IPS-18a (cell line): ENCODE measurements around the gene DUSP22.

Source experiments
- H3K27ac ChIP-seq: one replicate; pipeline ENCODE4 v1.5.1; 2013; ENCODE audit warnings: low read length
- H3K27me3 ChIP-seq: one replicate; pipeline ENCODE4 v1.6.1; 2013; ENCODE audit warnings: mild to moderate bottlenecking, low read length; ENCODE audit not compliant: control insufficient read depth, insufficient read depth
- H3K36me3 ChIP-seq: one replicate; pipeline ENCODE4 v1.6.1; 2013; ENCODE audit warnings: low read depth, low read length; ENCODE audit not compliant: control insufficient read depth
- H3K4me1 ChIP-seq: one replicate; pipeline ENCODE4 v1.6.1; 2013; ENCODE audit warnings: low read depth, low read length; ENCODE audit not compliant: control insufficient read depth
- H3K4me3 ChIP-seq: one replicate; pipeline ENCODE4 v1.5.1; 2013; ENCODE audit warnings: low read length
- H3K9ac ChIP-seq: one replicate; pipeline ENCODE4 v1.6.1; 2013; ENCODE audit warnings: mild to moderate bottlenecking, low read length, moderate library complexity
- H3K9me3 ChIP-seq: one replicate; pipeline ENCODE4 v1.6.1; 2013; ENCODE audit warnings: low read depth, low read length; ENCODE audit not compliant: control insufficient read depth

The DUSP22 gene

DNA sequence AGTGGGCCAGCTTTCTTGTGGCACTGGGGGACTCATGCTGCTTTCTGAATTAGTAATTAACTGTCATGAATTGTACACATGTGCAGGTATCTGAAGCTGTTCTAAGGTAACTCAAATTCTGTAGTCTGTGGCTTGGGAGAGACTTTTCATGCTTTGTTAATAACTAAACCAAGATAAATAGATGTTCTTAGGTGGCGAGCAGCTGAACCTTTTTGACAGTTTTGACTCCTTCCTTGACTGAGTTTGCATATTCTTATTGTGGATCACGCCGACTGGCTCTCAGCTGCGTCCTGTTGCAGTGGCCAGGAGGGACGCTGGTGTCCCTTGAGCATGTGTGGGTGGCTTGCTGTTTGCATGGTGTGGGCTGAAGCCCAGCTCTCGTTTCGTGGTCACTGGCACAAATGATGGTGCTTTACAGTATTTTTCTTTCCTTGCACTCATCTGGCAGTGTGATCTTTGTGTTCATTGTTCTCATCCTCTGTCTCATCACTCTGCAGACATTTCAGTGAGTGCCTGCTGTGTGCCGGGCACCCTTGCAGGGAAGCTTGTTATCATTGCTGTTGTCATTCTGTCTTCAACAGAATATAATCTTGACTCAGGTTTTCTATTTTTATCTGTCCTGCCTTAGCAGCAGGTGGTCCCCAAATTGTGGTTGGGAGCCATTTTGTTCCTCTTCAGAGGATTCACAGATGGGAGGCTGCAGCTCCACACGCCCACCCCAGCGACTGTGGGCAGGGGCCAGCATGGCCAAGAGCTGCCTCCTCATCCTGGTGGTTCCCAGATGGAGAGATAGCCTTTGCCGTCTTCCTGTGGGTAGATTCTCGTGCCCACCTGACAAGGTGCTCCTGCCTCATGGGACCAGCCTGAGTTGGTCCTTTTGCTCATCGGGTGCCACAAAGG is 39.6 kb downstream of the DUSP22 start:
- no peak overlapping the region for H3K9ac ChIP-seq
- H3K36me3 ChIP-seq = no peaks in the 10 kb centered on the region
- no peak overlapping the region for H3K27ac ChIP-seq
- no peaks in the 10 kb centered on the region for H3K27me3 ChIP-seq
- no peaks in the 10 kb centered on the region for H3K9me3 ChIP-seq
- H3K4me1 ChIP-seq = no peaks in the 10 kb centered on the region
- no peak overlapping the region for H3K4me3 ChIP-seq

- no peak overlapping the region for H3K9ac ChIP-seq
- no peaks in the 10 kb centered on the region for H3K27me3 ChIP-seq
- no peaks in the 10 kb centered on the region for H3K36me3 ChIP-seq
- H3K9me3 ChIP-seq = no peaks in the 10 kb centered on the region
- H3K27ac ChIP-seq = no peak overlapping the region
- no peaks in the 10 kb centered on the region for H3K4me1 ChIP-seq
- no peak overlapping the region for H3K4me3 ChIP-seq
Observed at GRCh38 chr6:332671-333070, 40.4 kb downstream of the DUSP22 start.

DNA sequence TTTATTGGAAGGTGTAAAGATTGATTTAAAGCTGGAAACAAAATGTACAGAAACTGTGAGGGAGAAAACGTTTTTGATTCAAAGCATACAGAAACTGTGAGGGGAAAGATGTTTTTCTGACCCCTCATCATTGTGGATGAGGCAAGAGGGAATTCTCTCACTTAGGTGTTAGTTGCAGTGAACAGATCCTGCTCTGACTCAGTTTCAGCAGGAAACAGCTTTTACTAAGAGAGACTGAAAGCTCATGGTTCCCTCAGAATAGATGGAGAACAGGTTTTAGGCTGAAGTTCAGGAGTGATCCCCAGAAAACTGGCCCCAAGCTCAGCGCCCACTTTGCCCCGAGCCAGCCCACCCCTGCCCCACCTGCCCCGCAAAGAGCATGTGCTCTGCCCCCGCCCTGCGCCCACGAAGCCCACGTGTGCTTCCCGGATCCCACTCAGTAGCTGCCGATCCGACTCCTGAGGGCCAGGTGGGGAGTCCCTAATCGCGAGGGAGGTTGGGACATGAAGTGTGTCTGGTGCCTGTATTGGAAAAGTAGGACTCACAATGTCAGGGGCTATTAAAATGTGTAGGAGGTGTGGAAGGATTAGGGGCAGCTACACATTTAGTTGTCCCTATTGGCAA is 41.2 kb downstream of the DUSP22 start:
- Histone ChIP-seq H3K9me3 (no peaks in the 10 kb centered on the region), H3K27ac (no peak overlapping the region)

DNA sequence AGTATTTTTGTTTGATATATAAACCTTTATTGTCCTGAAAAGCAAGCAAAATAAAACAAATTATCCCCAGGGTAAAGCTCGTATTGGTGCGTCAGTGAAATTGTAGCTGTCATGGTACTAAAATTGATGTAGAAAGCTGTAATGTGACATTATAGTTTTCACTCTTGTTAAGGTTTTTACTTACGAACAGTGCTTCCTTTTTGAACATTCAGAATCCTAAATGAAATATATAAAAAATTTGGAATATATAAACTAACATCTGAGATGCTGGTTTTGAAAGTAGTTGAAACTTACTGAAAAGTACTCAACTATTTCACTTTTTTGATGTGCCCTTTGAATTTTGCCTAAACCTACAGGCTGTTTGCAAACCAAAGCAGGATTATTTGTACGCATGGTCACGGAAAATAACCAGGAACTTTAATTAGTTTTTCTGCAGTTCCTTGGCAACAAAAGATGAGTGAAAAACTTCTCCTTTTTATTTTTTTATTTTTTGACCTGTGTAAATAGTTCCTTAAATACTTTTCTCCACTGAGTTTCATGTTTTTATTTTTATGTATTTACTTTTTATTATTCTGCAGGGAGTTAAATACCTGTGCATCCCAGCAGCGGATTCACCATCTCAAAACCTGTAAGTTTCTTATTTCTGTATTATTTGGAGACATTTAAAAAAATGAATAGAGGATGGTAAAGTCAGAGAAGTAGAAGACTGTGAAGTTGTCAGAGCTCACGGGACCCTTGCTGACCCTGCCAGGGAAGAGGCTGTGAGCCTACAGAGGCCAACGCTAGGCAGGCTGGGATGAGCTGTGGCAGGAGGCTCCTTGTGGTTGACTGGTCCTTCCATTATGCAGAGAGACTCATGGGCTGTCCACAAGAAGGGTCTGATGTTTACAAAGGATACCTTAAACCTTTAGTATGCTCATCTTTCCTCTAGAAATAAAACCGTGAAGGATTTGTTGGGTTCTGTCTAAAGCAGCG is 42.5 kb downstream of the DUSP22 start:
- H3K9ac ChIP-seq = no peak overlapping the region
- no peaks in the 10 kb centered on the region for H3K4me1 ChIP-seq
- H3K9me3 ChIP-seq = no peaks in the 10 kb centered on the region
- H3K36me3 ChIP-seq = no peaks in the 10 kb centered on the region
- no peaks in the 10 kb centered on the region for H3K27me3 ChIP-seq
- no peak overlapping the region for H3K4me3 ChIP-seq
- H3K27ac ChIP-seq = no peak overlapping the region

More for the DNA sequence above, 41.2 kb downstream of the DUSP22 start:
- Histone ChIP-seq H3K27me3 (no peaks in the 10 kb centered on the region), H3K4me1 (no peaks in the 10 kb centered on the region), H3K9ac (no peak overlapping the region), H3K36me3 (no peaks in the 10 kb centered on the region), H3K4me3 (no peak overlapping the region)

DNA sequence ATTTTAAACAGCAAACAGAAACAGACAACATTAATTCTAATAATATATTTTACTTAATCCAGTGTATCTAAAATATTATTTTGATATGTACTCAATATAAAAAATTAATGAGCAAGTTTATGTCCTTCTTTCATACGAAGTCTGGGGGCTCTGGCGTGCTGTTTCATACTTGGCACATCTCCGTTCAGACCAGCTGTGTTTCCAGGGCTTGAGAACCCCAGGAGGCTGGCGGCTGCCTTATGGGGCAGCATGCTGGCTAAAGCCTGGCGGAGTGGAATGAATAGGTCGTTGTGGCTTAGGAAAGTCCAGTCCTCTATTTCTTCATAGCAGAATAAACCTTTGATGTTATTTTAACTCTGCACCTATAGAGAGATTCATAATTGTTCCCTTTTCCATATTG is 43.3 kb downstream of the DUSP22 start:
- H3K9me3 ChIP-seq = no peaks in the 10 kb centered on the region
- no peak overlapping the region for H3K4me3 ChIP-seq
- no peak overlapping the region for H3K27ac ChIP-seq
- no peak overlapping the region for H3K9ac ChIP-seq
- H3K27me3 ChIP-seq = no peaks in the 10 kb centered on the region
- H3K36me3 ChIP-seq = no peaks in the 10 kb centered on the region
- no peaks in the 10 kb centered on the region for H3K4me1 ChIP-seq

DNA sequence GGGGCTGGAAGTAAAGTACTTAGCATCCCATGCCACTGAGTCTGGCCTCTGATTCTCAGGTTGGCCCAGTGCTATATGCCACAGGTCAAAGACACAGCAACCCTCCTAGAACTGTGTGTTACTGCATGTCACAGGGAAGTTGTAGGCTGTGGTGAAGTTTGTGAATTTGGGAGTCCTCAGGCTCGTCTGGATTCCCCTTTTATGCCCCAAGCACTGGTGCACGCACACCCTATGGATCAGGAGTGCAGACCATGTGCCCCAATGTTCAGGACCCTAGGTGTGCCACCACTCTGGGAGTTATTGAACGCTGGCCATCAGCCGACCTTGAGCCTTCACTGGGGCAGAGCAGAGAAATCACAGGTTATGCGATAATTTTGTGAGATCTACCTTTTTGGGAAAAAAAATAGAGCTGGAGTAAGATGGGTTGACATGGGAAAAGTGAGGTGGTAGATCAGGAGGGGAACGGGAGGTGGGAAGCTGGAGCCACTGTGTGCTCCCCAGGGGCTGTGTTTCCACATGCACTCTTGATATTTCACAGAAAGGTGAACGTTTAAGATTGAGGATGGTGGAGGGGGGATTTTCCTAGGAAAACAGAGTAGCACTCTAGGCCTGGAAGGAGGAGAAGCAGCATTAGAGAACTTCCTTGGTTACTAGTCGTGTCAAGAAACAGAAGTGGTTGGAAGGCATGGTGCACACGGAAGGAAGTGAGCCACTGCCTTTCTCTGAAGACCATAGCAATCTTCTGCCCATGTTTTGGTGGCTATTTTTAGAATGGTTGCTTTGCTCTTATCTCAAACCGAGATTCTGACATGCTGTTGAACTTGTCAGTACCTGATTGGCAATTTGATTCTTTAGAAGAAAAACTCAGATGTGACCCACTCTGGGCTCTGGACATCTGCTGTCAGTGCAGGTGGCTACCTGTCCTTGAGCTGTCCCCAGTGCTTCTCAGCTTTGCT is 44.1 kb downstream of the DUSP22 start:
- Histone ChIP-seq H3K9ac (no peak overlapping the region), H3K4me3 (no peak overlapping the region), H3K27me3 (no peaks in the 10 kb centered on the region), H3K9me3 (no peaks in the 10 kb centered on the region), H3K27ac (no peak overlapping the region), H3K4me1 (no peaks in the 10 kb centered on the region), H3K36me3 (no peaks in the 10 kb centered on the region)

GRCh38 chr6:337805-338368 is 45.6 kb downstream of the DUSP22 start:
- Histone ChIP-seq H3K9me3 (no peaks in the 10 kb centered on the region), H3K27ac (no peak overlapping the region), H3K9ac (no peak overlapping the region), H3K4me3 (no peak overlapping the region), H3K27me3 (no peaks in the 10 kb centered on the region), H3K4me1 (no peaks in the 10 kb centered on the region), H3K36me3 (no peaks in the 10 kb centered on the region)

GRCh38 chr6:338815-339262 is 46.6 kb downstream of the DUSP22 start:
- no peak overlapping the region for H3K9ac ChIP-seq
- H3K9me3 ChIP-seq = no peaks in the 10 kb centered on the region
- no peaks in the 10 kb centered on the region for H3K27me3 ChIP-seq
- H3K27ac ChIP-seq = no peak overlapping the region
- H3K36me3 ChIP-seq = no peaks in the 10 kb centered on the region
- H3K4me3 ChIP-seq = no peak overlapping the region
- H3K4me1 ChIP-seq = no peaks in the 10 kb centered on the region

DNA sequence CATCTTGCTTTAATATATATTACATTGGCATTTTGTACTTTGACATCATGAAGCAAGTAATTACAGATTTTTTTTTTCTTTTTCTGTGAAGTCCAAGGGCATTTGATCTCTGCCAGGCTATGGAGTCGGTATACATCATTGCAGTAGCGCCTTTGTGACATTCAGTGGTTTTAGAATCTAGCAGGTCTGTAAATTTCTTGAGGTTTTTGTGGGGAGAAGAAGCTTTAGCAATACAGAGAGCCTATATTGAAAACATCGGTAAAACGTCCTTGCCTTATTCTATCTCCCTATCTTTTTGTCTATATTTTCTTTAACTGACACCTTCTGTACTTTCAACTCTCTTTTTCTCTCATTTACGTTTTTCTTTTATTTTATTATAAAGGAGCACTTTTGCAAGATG is 47.2 kb downstream of the DUSP22 start:
- H3K4me1 ChIP-seq = no peaks in the 10 kb centered on the region
- H3K9me3 ChIP-seq = no peaks in the 10 kb centered on the region

DNA sequence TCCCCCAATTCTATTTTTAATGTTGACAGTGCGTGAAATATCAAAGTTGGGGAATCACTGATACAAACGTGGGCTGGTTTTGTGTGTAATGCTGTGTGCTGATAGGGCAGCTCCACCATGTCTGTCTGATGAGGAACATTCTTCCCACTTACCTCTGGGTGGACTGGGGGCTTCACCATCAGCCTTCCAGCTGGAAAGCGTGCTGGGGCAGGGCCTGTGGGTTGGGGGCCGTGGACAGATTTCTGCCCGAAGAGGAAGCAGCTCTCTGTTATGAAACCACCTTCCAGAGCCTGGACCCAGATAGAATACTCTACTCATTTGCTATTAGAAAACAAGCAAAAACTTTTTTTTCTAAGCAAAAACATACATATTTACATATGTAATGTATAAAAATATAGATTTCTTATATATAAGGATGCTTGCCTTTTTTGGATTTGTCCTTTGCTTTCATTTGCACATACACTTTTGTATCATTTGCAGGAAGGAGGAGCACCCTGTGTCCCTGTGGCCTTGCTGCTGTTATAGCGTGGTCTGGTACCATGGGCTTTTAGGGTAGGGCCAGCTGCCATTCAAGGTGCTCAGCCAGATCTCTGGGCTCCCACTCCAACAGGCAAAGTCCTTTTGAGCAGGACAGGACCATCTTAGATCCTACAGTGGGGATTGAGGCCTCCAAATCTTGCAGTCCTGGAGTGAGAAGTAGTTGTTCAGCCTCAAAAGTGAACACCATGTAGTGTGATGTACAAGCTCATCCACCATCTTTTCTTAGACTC is 48.1 kb downstream of the DUSP22 start:
- Histone ChIP-seq H3K4me3 (no peak overlapping the region), H3K9ac (no peak overlapping the region), H3K27me3 (no peaks in the 10 kb centered on the region), H3K4me1 (no peaks in the 10 kb centered on the region), H3K27ac (no peak overlapping the region), H3K9me3 (no peaks in the 10 kb centered on the region), H3K36me3 (no peaks in the 10 kb centered on the region)

More for the DNA sequence above, 47.2 kb downstream of the DUSP22 start:
- H3K27ac ChIP-seq = no peak overlapping the region
- H3K4me3 ChIP-seq = no peak overlapping the region
- H3K9ac ChIP-seq = no peak overlapping the region
- H3K27me3 ChIP-seq = no peaks in the 10 kb centered on the region
- no peaks in the 10 kb centered on the region for H3K36me3 ChIP-seq
